ENCODE results near the gene CDK16.

The CDK16 gene

DNA sequence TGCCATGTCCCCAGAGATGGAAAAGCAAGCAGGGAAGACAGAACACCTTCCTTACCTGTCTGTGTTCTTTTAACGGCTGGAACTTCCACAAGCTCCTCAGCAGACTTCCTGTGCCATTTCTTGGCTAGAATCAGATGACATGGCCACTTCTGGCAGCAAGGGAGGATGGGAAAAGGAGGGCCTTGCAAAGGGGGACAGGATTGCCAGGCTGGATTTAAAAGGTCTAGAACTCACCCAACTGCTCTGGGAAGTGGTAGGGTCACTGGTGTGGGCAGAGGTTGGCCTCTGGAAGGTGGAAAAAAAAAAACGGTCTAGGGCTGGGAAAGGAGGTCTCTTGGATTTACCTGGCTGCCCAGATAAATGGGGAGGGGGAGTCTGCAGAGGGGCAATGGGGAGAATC, 12.7 kb downstream of the CDK16 start:
- H3K9me3 ChIP-seq (ENCODE audit: control insufficient read depth, insufficient read depth, low read depth, low read length) = no peaks in the 10 kb centered on the region
- no peak overlapping the region for H3K4me3 ChIP-seq (ENCODE audit: low read depth, low read length)
- H3K4me1 ChIP-seq (ENCODE audit: control insufficient read depth, insufficient read depth, low read length) = peaks cover 11% of the 10 kb centered on the region
- no peaks in the 10 kb centered on the region for H3K27me3 ChIP-seq (ENCODE audit: control insufficient read depth, insufficient read depth, low read length)
- peaks cover 36% of the 10 kb centered on the region for H3K36me3 ChIP-seq (ENCODE audit: control insufficient read depth, insufficient read depth, low read length)
- no peak overlapping the region for H3K27ac ChIP-seq (ENCODE audit: low read depth, low read length)
- no peak overlapping the region for H3K9ac ChIP-seq (ENCODE audit: low read length)

DNA sequence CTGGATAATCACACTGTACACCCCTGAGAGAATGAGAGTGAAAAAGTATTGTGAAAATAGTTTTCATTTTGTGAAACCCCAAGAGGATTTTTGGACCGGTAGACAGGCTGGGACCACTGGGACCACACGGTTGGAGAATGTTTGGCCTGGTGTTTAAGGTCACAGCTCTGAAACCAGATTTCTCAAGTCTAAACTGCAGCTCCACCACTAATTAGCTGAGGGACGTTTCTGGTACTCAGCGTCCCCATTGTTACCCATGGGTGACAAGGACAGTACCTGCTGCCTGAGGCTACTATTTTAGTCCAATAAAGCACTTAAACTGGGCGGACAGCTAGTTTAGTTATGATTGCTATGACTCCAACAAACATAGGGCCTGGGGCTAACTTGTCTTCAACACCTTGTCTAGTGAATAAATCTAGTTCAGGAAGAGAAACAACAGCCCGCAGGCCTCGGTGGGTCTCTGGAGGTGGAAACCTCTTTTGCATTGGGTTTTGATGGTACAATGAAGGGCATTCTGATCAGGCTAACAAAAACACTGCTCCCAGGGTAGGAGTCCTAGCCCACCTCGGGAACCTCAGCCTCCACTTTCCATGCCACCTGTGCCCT, 13.8 kb downstream of the CDK16 start:
- Histone ChIP-seq H3K27me3 (ENCODE audit: control insufficient read depth, insufficient read depth, low read length) (no peaks in the 10 kb centered on the region), H3K9me3 (ENCODE audit: control insufficient read depth, insufficient read depth, low read depth, low read length) (no peaks in the 10 kb centered on the region)

DNA sequence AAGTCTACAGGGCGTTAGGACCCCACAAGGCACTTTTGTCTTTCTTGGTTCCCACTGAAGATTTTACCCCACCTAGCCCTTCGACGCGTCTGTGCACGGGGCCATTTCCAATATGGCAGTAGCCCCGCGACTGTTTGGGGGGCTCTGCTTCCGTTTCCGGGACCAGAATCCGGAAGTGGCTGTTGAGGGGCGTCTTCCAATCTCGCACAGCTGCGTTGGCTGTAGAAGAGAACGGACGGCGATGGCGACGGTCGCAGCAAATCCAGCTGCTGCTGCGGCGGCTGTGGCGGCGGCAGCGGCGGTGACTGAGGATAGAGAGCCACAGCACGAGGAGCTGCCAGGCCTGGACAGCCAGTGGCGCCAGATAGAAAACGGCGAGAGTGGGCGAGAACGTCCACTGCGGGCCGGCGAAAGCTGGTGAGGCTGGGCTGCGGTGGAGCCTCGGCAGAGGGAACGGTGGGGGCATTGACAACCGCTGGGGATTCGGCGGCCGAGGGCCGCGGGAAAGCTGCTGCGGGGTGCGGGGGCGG, 14.4 kb downstream of the CDK16 start, which contains the start of gene USP11:
Gene USP11, plus strand, starts transcription at position 207 of the 530 bp plus-strand sequence. Its CDS starts 35 bp downstream, at position 242.
- Histone ChIP-seq H3K9me3 (ENCODE audit: control insufficient read depth, insufficient read depth, low read depth, low read length) (no peaks in the 10 kb centered on the region), H3K4me3 (ENCODE audit: low read depth, low read length) (peak within 1 kb of the TSS; percentile 86), H3K9ac (ENCODE audit: low read length) (peak within 1 kb of the TSS; percentile 85), H3K27me3 (ENCODE audit: control insufficient read depth, insufficient read depth, low read length) (no peaks in the 10 kb centered on the region), H3K4me1 (ENCODE audit: control insufficient read depth, insufficient read depth, low read length) (peaks cover 11% of the 10 kb centered on the region), H3K36me3 (ENCODE audit: control insufficient read depth, insufficient read depth, low read length) (peaks cover 19% of the 10 kb centered on the region), H3K27ac (ENCODE audit: low read depth, low read length) (peak within 1 kb of the TSS; percentile 93)

More for the DNA sequence above, 13.8 kb downstream of the CDK16 start:
- H3K4me3 ChIP-seq (ENCODE audit: low read depth, low read length) = peak overlapping the region; percentile 86
- H3K27ac ChIP-seq (ENCODE audit: low read depth, low read length) = peak overlapping the region; percentile 80
- H3K4me1 ChIP-seq (ENCODE audit: control insufficient read depth, insufficient read depth, low read length) = peaks cover 11% of the 10 kb centered on the region
- H3K36me3 ChIP-seq (ENCODE audit: control insufficient read depth, insufficient read depth, low read length) = peaks cover 25% of the 10 kb centered on the region
- peak overlapping the region; percentile 85 for H3K9ac ChIP-seq (ENCODE audit: low read length)

DNA sequence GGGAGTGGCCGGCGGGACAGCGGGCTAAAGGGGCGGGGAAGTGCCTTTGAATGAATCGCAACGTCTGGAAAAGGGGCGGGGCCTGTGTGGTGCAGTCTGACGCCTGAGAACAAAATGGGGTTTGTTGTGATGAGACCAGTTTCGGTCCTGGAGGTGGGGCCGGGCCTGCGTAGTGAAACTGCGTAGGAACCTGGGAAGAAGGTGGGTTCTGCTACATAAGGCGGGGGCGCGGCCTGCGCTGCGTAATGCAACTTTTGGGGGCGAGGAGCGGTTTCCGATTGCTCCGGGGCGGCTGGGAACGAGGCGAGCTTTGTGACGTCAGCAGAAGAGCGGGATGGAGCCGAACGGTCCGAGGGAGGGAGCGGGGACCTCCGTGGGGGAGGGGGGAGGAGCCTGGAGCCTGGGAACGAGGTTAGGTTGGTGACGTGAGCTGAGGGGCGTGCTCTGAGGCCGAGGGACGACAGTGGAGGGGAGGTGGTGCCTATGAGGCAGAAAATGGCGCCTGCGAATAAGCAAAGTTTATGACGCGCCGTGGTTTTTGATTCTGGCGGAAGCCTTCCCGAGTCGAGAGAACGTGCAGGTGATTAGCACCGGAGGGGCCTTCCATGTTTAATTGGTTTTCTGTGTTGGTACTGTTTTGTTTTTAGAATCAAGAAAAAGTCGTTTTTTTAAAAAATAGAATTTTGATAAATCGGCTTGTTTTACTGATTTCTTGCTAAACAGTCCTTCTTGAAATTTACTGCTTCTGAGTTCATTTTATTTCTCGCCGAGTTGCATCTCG, 15.0 kb downstream of the CDK16 start:
- Histone ChIP-seq H3K27me3 (ENCODE audit: control insufficient read depth, insufficient read depth, low read length) (no peaks in the 10 kb centered on the region), H3K9me3 (ENCODE audit: control insufficient read depth, insufficient read depth, low read depth, low read length) (no peaks in the 10 kb centered on the region), H3K4me1 (ENCODE audit: control insufficient read depth, insufficient read depth, low read length) (peaks cover 11% of the 10 kb centered on the region), H3K36me3 (ENCODE audit: control insufficient read depth, insufficient read depth, low read length) (peaks cover 12% of the 10 kb centered on the region), H3K27ac (ENCODE audit: low read depth, low read length) (peak overlapping the region; percentile 93), H3K4me3 (ENCODE audit: low read depth, low read length) (peak overlapping the region; percentile 86), H3K9ac (ENCODE audit: low read length) (peak overlapping the region; percentile 85)

DNA sequence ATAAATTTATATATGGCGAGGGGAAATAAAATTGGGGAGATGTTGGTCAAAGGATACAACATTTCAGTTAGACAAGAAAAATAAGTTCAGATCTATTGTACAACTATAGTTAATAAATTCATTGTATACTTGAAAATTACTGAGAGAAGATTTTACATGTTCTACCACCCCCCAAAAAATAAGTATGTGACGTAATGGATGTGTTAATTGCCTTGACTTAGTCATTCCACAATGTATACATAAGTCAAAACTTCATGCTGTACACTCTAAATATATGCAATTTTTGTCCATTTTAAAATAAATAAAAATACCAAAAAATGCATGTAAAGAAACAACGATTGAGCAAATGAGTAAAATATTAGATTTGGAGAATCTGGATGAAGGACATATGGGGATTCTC, 16.1 kb downstream of the CDK16 start:
- H3K4me1 ChIP-seq (ENCODE audit: control insufficient read depth, insufficient read depth, low read length) = peaks cover 11% of the 10 kb centered on the region
- no peak overlapping the region; the same call in 1 of the 2 replicates for H3K27ac ChIP-seq (ENCODE audit: low read depth, low read length)
- H3K9ac ChIP-seq (ENCODE audit: low read length) = no peak overlapping the region
- H3K9me3 ChIP-seq (ENCODE audit: control insufficient read depth, insufficient read depth, low read depth, low read length) = no peaks in the 10 kb centered on the region
- H3K4me3 ChIP-seq (ENCODE audit: low read depth, low read length) = peak overlapping the region; percentile 86
- H3K27me3 ChIP-seq (ENCODE audit: control insufficient read depth, insufficient read depth, low read length) = no peaks in the 10 kb centered on the region
- peaks cover 11% of the 10 kb centered on the region for H3K36me3 ChIP-seq (ENCODE audit: control insufficient read depth, insufficient read depth, low read length)

DNA sequence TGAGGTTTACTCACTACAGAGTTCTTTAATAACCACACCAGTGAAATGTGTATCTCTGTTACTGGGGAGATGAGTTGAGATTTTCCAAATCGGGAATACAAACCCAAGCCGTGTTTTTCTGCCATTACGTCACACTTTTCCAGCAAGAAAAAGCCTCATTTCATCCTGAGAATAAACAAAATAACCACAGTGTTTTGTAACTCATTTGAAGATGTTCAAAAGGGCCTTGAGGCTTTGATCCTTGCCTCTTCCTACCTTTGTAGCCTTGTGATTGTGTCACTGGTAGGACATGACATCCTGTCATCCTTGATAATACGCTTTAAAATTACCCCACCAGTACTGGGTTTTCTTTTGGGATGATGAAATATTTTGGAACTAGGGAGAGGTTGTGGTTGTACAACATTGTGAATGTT, 17.2 kb downstream of the CDK16 start:
- no peak overlapping the region for H3K27ac ChIP-seq (ENCODE audit: low read depth, low read length)
- H3K9me3 ChIP-seq (ENCODE audit: control insufficient read depth, insufficient read depth, low read depth, low read length) = no peaks in the 10 kb centered on the region

DNA sequence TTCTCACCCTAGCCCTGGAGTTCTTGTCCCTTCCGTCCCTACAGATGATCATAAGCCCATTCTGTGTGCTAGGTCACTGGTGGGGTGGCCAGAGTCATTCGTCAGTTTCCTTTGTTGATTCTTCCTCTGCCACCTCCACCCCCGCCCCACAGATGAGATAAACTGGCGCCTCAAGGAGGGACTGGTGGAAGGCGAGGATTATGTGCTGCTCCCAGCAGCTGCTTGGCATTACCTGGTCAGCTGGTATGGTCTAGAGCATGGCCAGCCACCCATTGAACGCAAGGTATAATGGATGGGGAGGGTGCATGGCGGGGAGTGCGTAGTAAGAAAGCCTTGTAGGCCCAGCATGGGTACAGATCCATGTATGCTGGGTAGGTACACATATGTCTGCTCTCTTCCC, 20.7 kb downstream of the CDK16 start:
- no peak overlapping the region for H3K4me3 ChIP-seq (ENCODE audit: low read depth, low read length)
- no peaks in the 10 kb centered on the region for H3K9me3 ChIP-seq (ENCODE audit: control insufficient read depth, insufficient read depth, low read depth, low read length)
- H3K27ac ChIP-seq (ENCODE audit: low read depth, low read length) = no peak overlapping the region
- H3K36me3 ChIP-seq (ENCODE audit: control insufficient read depth, insufficient read depth, low read length) = peaks cover 50% of the 10 kb centered on the region
- H3K9ac ChIP-seq (ENCODE audit: low read length) = no peak overlapping the region
- H3K27me3 ChIP-seq (ENCODE audit: control insufficient read depth, insufficient read depth, low read length) = no peaks in the 10 kb centered on the region
- H3K4me1 ChIP-seq (ENCODE audit: control insufficient read depth, insufficient read depth, low read length) = peaks cover 6% of the 10 kb centered on the region; the same call in 1 of the 2 replicates

More for the DNA sequence above, 17.2 kb downstream of the CDK16 start:
- Histone ChIP-seq H3K36me3 (ENCODE audit: control insufficient read depth, insufficient read depth, low read length) (peaks cover 18% of the 10 kb centered on the region), H3K27me3 (ENCODE audit: control insufficient read depth, insufficient read depth, low read length) (no peaks in the 10 kb centered on the region), H3K9ac (ENCODE audit: low read length) (no peak overlapping the region), H3K4me1 (ENCODE audit: control insufficient read depth, insufficient read depth, low read length) (peaks cover 11% of the 10 kb centered on the region), H3K4me3 (ENCODE audit: low read depth, low read length) (no peak overlapping the region)

DNA sequence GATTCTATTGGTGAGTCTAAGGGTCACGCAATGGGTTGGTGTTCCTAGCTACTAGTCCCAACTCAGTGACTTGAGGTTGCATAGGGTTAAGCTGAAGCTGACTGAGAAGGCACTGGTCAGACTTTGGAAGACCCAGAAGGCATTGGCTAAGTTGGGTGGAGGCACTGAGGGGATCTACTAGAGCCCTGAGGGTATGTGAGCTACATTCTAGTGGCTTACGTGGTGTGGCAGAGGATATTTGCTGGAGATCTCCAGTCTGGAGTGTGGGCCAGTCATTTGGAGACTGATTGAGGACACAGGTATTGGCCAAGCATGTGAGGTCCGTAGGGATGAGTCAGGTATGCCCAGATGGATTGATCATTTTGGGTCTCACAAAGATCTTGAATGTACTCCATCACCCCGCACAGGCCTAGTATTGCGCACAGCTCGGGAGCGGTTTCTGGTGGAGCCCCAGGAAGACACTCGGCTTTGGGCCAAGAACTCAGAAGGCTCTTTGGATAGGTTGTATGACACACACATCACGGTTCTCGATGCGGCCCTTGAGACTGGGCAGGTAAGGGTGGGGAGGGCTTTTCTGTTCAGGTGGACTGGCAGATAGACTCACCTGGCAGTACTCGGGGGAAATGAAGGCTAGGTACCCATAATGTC, 21.5 kb downstream of the CDK16 start:
- Histone ChIP-seq H3K36me3 (ENCODE audit: control insufficient read depth, insufficient read depth, low read length) (peaks cover 59% of the 10 kb centered on the region), H3K9ac (ENCODE audit: low read length) (no peak overlapping the region), H3K27me3 (ENCODE audit: control insufficient read depth, insufficient read depth, low read length) (no peaks in the 10 kb centered on the region), H3K27ac (ENCODE audit: low read depth, low read length) (no peak overlapping the region), H3K4me1 (ENCODE audit: control insufficient read depth, insufficient read depth, low read length) (0 out of 2 replicates have a peak, but pooled peaks cover 3% of the 10 kb centered on the region), H3K9me3 (ENCODE audit: control insufficient read depth, insufficient read depth, low read depth, low read length) (no peaks in the 10 kb centered on the region), H3K4me3 (ENCODE audit: low read depth, low read length) (no peak overlapping the region)

DNA sequence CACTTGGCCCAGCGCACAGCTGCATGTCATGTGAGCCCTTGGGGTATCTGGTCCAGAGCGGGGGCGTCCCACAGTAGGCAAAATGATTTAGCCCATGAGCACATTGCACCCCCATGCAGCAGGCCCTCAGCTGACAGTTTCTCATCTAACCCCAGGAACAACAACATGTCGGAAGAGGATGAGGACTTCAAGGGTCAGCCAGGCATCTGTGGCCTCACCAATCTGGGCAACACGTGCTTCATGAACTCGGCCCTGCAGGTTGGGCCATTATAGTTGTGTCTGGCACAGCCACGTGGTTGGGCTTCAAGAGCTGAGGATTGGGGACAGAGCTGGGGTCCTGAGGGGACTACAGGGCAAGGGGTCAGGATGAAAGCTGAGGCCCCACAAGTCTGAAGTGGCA, 22.1 kb downstream of the CDK16 start:
- Histone ChIP-seq H3K9ac (ENCODE audit: low read length) (no peak overlapping the region), H3K9me3 (ENCODE audit: control insufficient read depth, insufficient read depth, low read depth, low read length) (no peaks in the 10 kb centered on the region), H3K27me3 (ENCODE audit: control insufficient read depth, insufficient read depth, low read length) (no peaks in the 10 kb centered on the region), H3K4me3 (ENCODE audit: low read depth, low read length) (no peak overlapping the region), H3K4me1 (ENCODE audit: control insufficient read depth, insufficient read depth, low read length) (0 out of 2 replicates have a peak, but pooled peaks cover 2% of the 10 kb centered on the region), H3K27ac (ENCODE audit: low read depth, low read length) (no peak overlapping the region), H3K36me3 (ENCODE audit: control insufficient read depth, insufficient read depth, low read length) (peaks cover 65% of the 10 kb centered on the region)

DNA sequence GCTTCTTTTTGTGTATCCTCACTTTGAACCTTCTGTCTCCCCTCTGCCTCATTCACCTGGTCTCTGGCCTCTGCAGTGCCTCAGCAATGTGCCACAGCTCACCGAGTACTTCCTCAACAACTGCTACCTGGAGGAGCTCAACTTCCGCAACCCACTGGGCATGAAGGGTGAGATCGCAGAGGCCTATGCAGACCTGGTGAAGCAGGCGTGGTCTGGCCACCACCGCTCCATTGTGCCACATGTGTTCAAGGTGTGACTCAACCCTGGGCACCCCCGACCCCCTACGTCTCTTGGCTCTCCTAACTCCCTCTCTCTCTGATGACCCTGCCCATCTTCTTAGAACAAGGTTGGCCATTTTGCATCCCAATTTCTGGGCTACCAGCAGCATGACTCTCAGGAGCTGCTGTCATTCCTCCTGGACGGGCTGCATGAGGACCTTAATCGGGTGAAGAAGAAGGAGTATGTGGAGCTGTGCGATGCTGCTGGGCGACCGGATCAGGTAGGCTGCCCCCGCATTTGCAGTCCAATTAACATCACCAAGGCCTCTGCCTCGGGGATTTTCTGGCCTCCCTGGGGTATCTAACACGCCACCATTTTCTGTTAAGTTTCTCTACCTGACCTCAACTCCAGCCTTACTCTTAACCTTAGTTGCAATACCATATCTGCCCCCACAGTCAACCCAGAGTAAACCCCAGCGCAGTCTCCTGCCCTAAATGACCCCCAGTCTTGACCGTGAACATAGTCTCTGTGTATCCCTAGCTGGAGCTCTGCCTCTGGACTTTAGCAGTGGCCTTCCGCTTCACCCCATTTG, 22.9 kb downstream of the CDK16 start:
- no peaks in the 10 kb centered on the region for H3K27me3 ChIP-seq (ENCODE audit: control insufficient read depth, insufficient read depth, low read length)
- H3K4me3 ChIP-seq (ENCODE audit: low read depth, low read length) = no peak overlapping the region
- H3K9ac ChIP-seq (ENCODE audit: low read length) = no peak overlapping the region
- no peaks in the 10 kb centered on the region for H3K4me1 ChIP-seq (ENCODE audit: control insufficient read depth, insufficient read depth, low read length)
- H3K9me3 ChIP-seq (ENCODE audit: control insufficient read depth, insufficient read depth, low read depth, low read length) = no peaks in the 10 kb centered on the region
- peaks cover 72% of the 10 kb centered on the region for H3K36me3 ChIP-seq (ENCODE audit: control insufficient read depth, insufficient read depth, low read length)
- H3K27ac ChIP-seq (ENCODE audit: low read depth, low read length) = no peak overlapping the region

Measured in HUES6 (cell line).